BJ (cell line): ENCODE results near the gene YBX1. TPM values are rescaled to one million over a fixed set of nuclear protein-coding genes. Genes with fewer than 3 reads are reported as not detected.

Experiments
- CTCF ChIA-PET: fragments of 350-600 bp; formaldehyde crosslinking; extraction: SDS; loops from one replicate; lab custom pipeline; 2021; ENCODE audit warnings: antibody characterized with exemption, inconsistent platforms; lab: Yijun Ruan, JAX
- POLR2A ChIA-PET: fragments of 300-600 bp; sonication (Branson Sonifier 250); formaldehyde crosslinking; extraction: SDS; loops from one replicate; lab custom pipeline; 2021; ENCODE audit warnings: antibody characterized with exemption; lab: Charles Lee
- DNase-seq: peaks from one replicate; pipeline ENCODE4 v3.0.0-alpha.2; 2011; ENCODE audit warnings: low read depth
- H3K27me3 ChIP-seq: 2 replicates; pipeline ENCODE4 v1.6.0; 2011; ENCODE audit warnings: low read length; ENCODE audit not compliant: control insufficient read depth, insufficient read depth
- H3K36me3 ChIP-seq: 2 replicates; pipeline ENCODE4 v1.5.1; 2011; ENCODE audit warnings: low read length; ENCODE audit not compliant: control insufficient read depth, insufficient read depth
- H3K4me3 ChIP-seq: 2 replicates; pipeline ENCODE4 v1.5.1; 2011; ENCODE audit warnings: low read depth, mild to moderate bottlenecking, control low read depth, low read length
- CTCF ChIP-seq: IDR thresholded peaks from 2 replicates; pipeline ENCODE4 v1.5.1; 2011; ENCODE audit warnings: low read depth, mild to moderate bottlenecking, control low read depth, inconsistent platforms, low read length, moderate library complexity; ENCODE audit not compliant: insufficient read depth
- polyA plus RNA-seq: library from polyadenylated mRNA; depleted of rRNA; stranded (reverse); fragments of >200 nt; gene quantifications from 2 replicates; pipeline ENCODE4 v1.2.3, GENCODE V29; 2011

Gene YBX1
- polyA plus RNA-seq, 1 experiment = 387 TPM

DNA sequence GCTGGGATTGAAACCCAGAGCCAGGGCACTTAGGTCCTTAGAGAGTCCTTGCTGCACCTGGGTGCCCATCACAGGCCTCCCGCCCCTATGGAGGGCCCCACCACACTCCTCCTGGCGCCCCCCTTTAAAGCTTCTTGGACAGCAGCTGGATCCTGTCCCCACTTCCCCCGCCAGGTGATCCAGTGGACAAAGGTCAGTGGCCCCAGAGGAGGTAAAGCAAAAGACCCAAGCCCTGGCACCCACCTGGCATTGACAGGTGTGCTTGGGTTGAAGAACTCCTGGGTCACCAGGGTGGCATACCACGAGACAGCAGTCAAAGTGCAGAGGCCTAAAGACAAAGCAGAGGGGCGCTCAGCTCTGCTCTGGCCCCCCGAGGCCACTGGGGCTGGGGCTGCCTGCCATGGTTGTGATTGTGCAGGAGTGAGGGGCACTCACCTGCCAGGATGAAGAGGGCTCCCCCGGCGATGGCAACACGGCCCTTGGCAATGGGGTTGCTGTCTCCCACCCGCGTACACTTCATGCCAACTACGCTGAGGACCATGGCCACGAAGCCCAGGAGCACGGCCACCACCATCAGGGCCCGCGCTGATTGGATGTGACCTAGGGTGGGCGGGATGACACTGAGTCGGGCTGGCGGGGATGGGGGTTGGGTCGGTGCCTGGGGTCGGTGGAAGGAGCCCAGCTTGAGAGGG is 55.9 kb downstream of the YBX1 start:
- no peak for TF ChIP-seq CTCF
- POLR2A ChIA-PET = no interaction called here
- CTCF ChIA-PET = interaction anchor here (0.6 to 5.5 kb wide), 3 partner anchors 8 to 340 kb away, joined by 4 to 28 read pairs (median 5); no protein-coding TSS in a partner anchor

GRCh38 chr1:42738678-42739226 is 56.5 kb downstream of the YBX1 start:
- no peaks in the 10 kb centered on the region for H3K36me3 ChIP-seq
- TF ChIP-seq CTCF = no peak
- DNase-seq = no peak
- H3K4me3 ChIP-seq = no peak overlapping the region
- POLR2A ChIA-PET = no interaction called here
- no peaks in the 10 kb centered on the region for H3K27me3 ChIP-seq
- CTCF ChIA-PET = interaction anchor here (1.7 kb wide), 1 partner anchor 19 kb away, joined by 5 read pairs; no protein-coding TSS in a partner anchor

More for the DNA sequence above, 55.9 kb downstream of the YBX1 start:
- Histone ChIP-seq H3K27me3 (no peaks in the 10 kb centered on the region), H3K36me3 (no peaks in the 10 kb centered on the region), H3K4me3 (no peak overlapping the region)
- DNase-seq = no peak

- H3K27me3 ChIP-seq = no peaks in the 10 kb centered on the region
- TF ChIP-seq CTCF = no peak
- CTCF ChIA-PET = no interaction called here
- no peak within 1 kb of the TSS for H3K4me3 ChIP-seq
- H3K36me3 ChIP-seq = no peaks in the 10 kb centered on the region
- POLR2A ChIA-PET = no interaction called here
- no peak for DNase-seq
These were observed 57.8 kb downstream of the YBX1 start, which contains the start of gene CLDN19 for GRCh38 chr1:42739753-42740700. TSS of gene CLDN19 (minus strand) at chr1:42740236. CDS start at chr1:42740063, 173 bp downstream.

DNA sequence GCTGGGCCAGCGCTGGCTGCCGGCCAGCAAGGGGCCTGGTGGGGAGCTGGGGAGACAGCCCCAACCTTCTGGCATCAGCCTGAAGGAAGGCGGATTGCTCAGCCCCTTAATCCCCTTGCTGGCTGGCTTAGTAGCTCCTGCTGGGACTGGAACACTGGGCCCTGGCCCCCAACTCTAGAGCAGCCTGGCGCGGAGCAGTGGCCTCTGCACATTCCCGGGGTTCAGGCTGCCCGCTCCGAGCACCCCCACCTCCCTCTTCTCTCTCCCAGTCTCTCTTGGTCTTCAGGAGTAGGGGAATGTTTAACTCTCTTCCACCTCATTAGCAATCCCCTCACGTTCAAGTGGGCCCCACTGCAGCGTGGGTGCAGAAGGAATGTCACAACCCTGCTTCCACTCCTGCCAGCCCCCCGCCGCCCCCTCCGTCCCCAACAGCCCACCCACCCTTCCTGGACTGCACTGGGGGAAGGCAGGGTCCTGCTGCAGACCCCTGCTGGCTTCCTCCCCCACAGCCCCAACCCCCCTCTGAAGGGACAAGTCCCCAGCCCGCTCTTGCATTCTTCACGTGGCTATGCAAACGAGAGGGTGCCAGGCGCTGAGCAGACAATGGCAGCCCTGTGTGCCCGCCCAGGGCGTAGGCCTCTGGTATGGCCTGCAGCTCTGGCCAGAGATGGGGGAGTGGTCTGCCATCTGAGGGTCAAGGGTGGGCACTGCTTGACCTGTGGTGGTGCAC is 58.8 kb downstream of the YBX1 start:
- H3K36me3 ChIP-seq = peaks cover 4% of the 10 kb centered on the region; the same call in 1 of the 2 replicates
- ChIA-PET CTCF (no interaction called here), POLR2A (no interaction called here)
- no peaks in the 10 kb centered on the region for H3K27me3 ChIP-seq
- TF ChIP-seq CTCF = no peak
- no peak overlapping the region for H3K4me3 ChIP-seq
- DNase-seq = no peak
